GM12892 (cell line): ENCODE data around the gene CBFA2T3.

Experiments used
- DNase-seq: peaks from one replicate; pipeline ENCODE4 v3.0.0; 2011; ENCODE audit not compliant: insufficient read length
- FAIRE-seq: peaks from 2 replicates; lab custom pipeline; 2011; peaks lifted over from hg19 to GRCh38; lab: Jason Lieb, UNC
- POLR2A ChIP-seq: IDR thresholded peaks from 2 replicates; pipeline ENCODE4 v1.6.1; 2011; ENCODE audit warnings: low read depth, low read length, control low read depth
- POLR2AphosphoS5 ChIP-seq: IDR thresholded peaks from 2 replicates; pipeline ENCODE4 v1.6.1; 2011; ENCODE audit warnings: low read depth, low read length, control low read depth
- TAF1 ChIP-seq: IDR thresholded peaks from 2 replicates; pipeline ENCODE4 v1.6.1; 2011; ENCODE audit warnings: low read depth, mild to moderate bottlenecking, control low read depth, low read length, borderline replicate concordance

Gene CBFA2T3

DNA sequence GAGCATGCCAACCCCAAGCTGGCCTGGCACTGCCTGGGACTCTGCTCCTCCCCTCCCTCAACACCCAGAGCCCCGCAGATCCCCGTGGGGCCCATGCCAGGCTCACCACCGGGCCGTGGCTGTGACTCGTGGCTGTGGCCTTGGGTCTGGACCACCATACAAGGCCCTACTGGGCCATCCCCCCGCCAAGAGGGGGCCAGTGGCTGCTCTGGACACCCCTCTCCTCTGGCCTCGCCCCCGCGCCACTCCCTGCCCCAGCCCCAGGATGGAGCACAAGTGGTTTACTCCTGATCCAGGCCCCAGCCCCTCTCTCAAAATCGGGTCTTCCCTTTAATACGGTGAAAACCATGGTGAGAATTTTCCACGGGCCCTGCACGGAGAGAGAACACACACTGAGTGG, 113.6 kb downstream of the CBFA2T3 start:
- no peak for TF ChIP-seq TAF1
- no peak for TF ChIP-seq POLR2A
- no peak for TF ChIP-seq POLR2AphosphoS5
- no peak for FAIRE-seq
- DNase-seq = no peak

DNA sequence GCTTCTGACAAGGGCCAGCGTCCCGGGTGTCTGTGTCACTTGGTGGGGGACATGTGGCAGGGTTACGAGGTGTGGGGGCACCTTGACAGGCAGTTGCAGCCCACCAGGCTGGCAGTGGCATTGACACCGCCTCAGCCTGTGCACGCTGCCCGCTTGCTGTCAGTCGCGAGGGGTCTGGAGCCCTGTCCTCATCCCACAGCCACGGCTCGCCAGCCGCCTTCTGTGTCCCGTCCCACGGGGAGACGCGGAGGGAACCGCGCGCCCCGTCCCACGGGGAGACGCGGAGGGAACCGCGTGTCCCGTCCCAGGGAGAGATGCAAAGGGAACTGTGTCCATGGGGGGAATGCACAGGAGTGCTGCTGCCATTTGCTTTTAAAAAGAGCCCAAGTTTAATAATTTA, 114.0 kb downstream of the CBFA2T3 start:
- no peak for TF ChIP-seq POLR2A
- no peak for TF ChIP-seq POLR2AphosphoS5
- TF ChIP-seq TAF1 = no peak
- DNase-seq = no peak
- no peak for FAIRE-seq

DNA sequence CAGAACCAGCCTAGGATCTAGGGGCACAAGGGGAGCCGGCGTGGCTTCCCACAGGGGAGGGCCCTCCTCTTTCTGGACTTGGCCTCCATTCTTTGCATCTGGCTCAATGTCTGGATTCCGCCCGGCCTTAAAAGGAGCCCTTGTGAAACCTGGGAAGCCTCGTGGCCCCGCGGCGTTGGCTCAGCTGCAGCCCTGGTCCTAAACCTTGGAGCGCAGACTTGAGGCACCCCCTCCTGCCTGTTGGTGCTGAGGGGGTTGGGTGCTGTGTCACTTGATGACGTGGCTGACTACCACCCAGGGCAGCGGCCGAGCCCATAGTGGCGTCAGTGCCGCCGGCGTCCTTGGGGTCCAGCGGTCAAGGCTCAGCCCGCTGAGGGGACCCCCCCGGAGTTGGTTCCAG, 115.6 kb downstream of the CBFA2T3 start:
- FAIRE-seq = no peak
- no peak for TF ChIP-seq POLR2A
- no peak for TF ChIP-seq TAF1
- TF ChIP-seq POLR2AphosphoS5 = no peak
- no peak for DNase-seq

DNA sequence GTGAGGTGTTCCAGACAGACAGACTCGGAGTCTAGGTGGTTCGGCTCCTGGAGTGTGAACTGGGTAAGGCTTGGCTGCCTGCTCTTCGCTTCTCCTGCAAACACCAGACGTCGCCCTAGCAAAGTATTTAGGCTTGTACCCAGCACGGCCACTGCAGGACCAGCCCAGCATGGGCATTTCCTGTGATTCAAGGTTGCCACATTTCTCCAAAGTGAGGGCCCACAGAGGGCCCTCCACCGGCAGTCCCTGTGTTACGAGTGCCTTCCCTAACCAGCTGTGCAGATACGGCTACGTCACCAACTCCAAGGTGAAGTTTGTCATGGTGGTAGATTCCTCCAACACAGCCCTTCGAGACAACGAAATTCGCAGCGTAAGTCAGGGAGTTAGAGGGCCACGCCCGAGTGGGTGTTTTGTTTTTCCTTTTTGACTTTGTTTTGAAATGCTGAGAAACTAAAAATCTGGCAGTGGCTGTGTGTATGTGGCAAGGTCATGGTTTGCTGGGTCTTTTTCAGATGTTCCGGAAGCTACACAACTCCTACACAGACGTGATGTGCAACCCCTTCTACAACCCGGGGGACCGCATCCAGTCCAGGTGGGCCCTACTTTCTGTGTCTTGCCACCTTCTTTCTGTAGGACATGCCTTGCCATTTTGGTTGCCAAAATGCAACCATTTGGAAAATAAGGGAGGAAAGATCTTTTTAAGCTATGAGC, 117.5 kb downstream of the CBFA2T3 start:
- TF ChIP-seq TAF1 (no peak), POLR2AphosphoS5 (no peak), POLR2A (no peak)
- DNase-seq (no peak), FAIRE-seq (no peak)

DNA sequence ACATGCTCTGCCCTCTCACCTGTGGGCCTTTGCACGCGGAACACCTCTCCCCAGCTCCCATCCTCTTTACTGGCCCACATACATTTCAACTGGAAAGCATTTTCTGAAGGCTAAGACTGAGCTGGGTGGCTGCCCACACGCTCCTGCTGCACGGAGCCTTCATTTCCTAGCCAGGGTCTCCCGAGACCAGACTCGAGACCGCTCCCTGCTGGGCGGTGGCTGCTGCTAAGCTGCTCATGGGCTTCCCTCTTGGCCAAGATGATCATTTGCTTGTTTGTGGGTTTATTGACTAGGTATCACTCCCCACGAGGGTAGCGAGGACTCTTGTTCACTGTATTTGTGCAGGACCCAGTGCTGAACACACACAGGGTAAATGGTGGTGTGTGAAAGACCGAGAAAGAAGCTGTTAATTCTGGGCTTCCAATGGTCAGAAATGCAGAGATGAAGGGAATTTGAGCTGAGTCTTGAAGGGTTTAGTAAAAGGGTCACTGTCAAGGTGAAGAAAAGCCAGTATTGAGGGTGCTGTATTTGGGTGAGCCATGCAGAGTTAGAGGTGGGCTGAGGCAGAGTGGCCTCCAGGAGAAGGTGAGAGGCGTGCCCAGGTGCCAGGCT, 119.2 kb downstream of the CBFA2T3 start:
- FAIRE-seq (peak; percentile 87), DNase-seq (peak; percentile 87)
- no peak for TF ChIP-seq POLR2AphosphoS5
- no peak for TF ChIP-seq POLR2A
- TF ChIP-seq TAF1 = no peak

DNA sequence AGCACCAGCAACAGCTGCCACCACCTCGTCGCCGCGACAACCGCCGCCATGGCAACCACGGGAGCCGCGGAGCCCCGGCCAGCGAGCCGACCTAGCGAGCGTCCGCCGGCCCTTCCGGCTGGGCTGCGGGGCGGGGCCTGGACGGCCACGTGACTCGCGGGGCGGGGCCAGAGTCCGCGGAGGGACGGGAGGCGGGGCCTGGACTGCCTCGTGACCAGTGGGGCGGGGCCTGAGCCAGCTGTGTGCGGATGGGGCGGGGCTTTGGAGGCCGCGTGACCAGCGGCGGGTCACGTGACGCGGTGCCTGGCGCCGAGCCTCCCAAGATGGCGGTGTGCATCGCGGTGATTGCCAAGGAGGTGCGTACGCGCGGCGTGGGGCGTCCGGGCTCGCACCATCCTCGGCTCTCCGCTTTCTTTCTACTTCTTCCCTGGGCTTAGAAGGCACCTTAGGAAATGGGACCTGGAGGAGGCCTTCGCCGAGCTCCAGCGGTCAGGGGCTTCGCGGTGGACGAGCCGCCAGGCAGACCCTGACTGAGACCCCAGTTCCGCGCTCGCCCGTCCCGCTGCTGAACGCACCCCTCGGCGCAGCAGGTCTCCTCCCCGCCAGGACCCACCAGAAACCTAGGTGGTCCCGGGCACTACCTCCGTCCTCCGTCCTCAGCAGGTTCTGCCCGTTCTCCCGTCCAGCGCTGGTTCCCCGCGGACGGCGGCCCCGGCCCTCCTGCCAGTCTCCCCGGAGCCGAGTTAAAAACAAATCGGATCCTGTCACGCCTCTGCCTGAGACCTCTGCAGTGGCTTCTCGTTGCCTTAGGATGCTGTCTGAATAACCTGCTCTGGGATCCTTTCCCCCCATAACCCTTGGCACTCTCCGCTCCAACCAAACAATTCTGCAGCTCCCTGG, 119.9 kb downstream of the CBFA2T3 start, which contains the start of the genes GALNS and TRAPPC2L:
TSS of gene GALNS (minus strand) at position 120 of the 900 bp plus-strand sequence. CDS start at position 50, 70 bp downstream.
TSS of gene TRAPPC2L (plus strand) at position 300 of the 900 bp plus-strand sequence. CDS start at position 324, 24 bp downstream.
- FAIRE-seq = peak; percentile 100

DNA sequence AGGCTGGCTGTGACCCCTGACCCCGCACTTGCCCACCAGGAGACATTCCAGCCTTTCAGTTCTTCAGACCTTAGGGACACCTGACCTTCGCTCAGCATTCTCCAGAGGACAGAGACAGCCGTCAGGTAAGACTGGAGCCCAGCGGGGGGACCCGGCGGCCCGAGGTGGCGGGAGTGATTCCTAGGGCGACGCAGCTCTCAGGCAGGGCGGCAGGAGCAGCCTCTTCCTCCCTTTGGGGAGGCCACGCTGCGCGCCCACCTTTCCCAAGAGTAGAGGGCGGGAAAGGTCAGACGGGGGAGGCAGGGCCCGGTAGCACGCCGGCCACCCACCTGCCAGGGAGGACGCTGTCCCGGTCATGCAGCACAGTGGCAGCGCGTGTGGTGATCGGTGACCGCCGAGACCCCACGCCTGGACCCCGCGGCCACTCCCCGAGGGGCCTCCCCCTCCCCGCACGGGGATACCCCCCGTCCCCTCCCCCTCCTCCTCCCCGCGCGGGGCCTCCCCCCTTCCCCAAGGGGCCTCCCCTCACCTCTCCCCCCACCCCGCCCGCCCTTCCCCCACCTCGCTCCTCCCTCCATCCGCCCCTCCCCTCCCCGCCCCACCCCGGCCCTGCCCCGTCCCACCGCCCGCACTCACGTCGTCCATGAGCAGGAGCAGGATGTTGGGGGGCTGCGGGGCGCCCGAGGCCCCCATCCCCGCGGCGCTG, 120.7 kb downstream of the CBFA2T3 start:
- FAIRE-seq (no peak), DNase-seq (no peak)
- TF ChIP-seq POLR2AphosphoS5 = no peak

More for the DNA sequence above, 119.9 kb downstream of the CBFA2T3 start, which contains the start of the genes GALNS and TRAPPC2L:
- TF ChIP-seq POLR2AphosphoS5 = peak; percentile 84
- TF ChIP-seq TAF1 = peak; percentile 90
- TF ChIP-seq POLR2A = peak; percentile 91
- DNase-seq = peak; percentile 100

DNA sequence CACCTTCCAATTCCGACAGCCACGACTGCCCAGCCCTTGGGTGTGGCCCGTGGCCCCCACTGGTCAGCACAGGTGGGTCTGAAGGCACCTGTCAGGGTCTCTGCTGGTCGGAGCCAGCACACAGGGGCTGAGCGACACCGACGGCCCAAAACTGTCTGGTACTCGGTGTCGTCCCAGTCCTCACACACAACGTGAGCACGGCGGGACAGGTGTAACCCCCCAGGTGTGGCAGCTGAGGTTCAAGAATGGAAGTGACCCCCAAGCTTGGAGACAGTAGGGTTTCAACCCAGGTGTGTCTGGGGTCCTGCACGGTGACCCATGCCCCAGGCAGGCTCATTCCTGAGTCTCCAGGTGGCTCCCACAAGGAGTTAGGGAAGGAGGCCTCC, 121.3 kb downstream of the CBFA2T3 start:
- no peak for FAIRE-seq

DNA sequence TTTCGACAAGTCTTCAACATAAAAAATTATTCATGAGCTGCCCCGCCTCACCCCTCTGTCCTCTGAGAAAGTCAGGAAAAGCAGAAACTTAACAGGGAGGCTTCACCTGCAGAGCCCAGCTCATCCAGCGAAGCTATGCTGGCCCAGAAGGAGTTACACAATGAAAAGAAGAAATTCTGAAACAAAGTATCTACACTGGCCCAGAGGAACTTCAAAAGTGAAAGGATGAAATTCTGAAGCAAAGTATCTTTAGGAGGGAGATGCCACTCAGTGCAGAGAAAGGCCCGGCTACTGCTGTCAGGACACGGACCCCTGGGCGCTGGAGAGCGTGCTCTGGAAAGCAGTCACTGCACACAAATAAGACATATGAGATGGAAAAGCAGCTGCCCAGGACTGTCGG, 121.8 kb downstream of the CBFA2T3 start:
- TF ChIP-seq POLR2AphosphoS5 (no peak), TAF1 (no peak), POLR2A (no peak)
- DNase-seq (no peak), FAIRE-seq (no peak)

More for the DNA sequence above, 121.3 kb downstream of the CBFA2T3 start:
- no peak for DNase-seq
- no peak for TF ChIP-seq POLR2A
- TF ChIP-seq TAF1 = no peak
- no peak for TF ChIP-seq POLR2AphosphoS5

DNA sequence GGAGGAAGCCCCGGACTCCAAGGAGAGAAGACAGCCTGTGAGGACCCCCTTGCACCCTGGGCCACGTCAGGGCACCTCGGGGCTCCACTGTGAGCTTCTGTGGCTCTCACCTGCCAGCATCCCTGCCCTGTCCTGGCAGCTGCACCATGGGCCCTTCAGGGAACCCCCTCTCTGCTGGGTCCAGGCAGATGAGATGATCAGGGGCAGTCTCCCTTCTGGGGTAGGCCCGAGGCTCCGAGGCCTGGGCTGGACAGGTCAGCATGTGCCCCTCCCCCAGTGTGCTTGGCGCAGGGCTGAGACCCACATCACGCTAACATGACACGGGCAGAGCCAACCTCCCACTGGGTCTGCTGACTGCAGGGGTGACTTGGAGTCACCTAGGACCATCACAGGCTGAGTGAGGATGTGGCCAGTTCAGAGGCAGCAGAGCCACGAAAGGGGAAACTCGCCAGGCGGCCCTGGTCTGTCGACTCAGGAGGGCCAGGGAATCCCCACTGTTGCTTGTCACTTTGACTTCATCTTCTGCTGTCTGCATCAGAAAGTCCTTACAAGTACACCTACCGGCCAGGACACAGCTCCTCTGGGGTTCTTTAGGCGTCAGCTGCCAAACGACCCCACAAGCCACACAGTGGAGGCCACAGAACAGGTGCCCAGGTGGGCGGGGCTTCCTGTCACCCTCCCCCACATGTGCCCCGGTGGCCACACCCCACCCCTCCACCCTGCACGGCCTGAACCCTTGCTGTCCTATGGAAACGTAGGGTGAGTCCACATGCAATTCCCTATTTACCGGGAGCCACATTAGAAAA, 122.5 kb downstream of the CBFA2T3 start:
- TF ChIP-seq TAF1 (no peak), POLR2AphosphoS5 (no peak), POLR2A (no peak)
- FAIRE-seq (no peak), DNase-seq (no peak)
